HepG2 (cell line): ENCODE results near the gene CMIP. TPM values are rescaled to one million over a fixed set of nuclear protein-coding genes. Genes with fewer than 3 reads are reported as not detected.

Experiments used
- AGO2 ChIP-seq: fragments of 200-400 bp; formaldehyde crosslinking; optimal IDR thresholded peaks from 2 replicates; pipeline ENCODE3; 2017; ENCODE audit warnings: mild to moderate bottlenecking, low read depth, low read length, moderate library complexity
- CBX5 ChIP-seq: sonication (generic); formaldehyde crosslinking; IDR thresholded peaks from 2 replicates; pipeline ENCODE4 v1.4.0; 2020; ENCODE audit warnings: missing genetic modification reagents, borderline replicate concordance
- ELF3 ChIP-seq: IDR thresholded peaks from 2 replicates; pipeline ENCODE4 v1.6.1; 2016; ENCODE audit warnings: missing genetic modification reagents, missing compliant biosample characterization
- EZH2 ChIP-seq: conservative IDR thresholded peaks from 2 replicates; pipeline ENCODE4 v1.6.1; 2012; ENCODE audit warnings: mild to moderate bottlenecking, low read depth, low read length, moderate library complexity
- FOXK1 ChIP-seq: sonication (generic); formaldehyde crosslinking; IDR thresholded peaks from 2 replicates; pipeline ENCODE4 v1.4.0; 2020; ENCODE audit warnings: low read depth, missing genetic modification reagents, borderline replicate concordance
- JARID2 ChIP-seq: sonication (generic); formaldehyde crosslinking; IDR thresholded peaks from 2 replicates; pipeline ENCODE4 v1.8.1; 2023; ENCODE audit warnings: missing genetic modification reagents, inconsistent platforms; ENCODE audit not compliant: insufficient replicate concordance
- JDP2 ChIP-seq: sonication (generic); formaldehyde crosslinking; IDR thresholded peaks from 2 replicates; pipeline ENCODE4 v1.8.1; 2022; ENCODE audit warnings: missing genetic modification reagents, borderline replicate concordance
- MED13 ChIP-seq: sonication (generic); formaldehyde crosslinking; IDR thresholded peaks from 2 replicates; pipeline ENCODE4 v1.5.0; 2020; ENCODE audit warnings: missing genetic modification reagents
- MXI1 ChIP-seq: IDR thresholded peaks from 3 replicates; pipeline ENCODE4 v1.6.1; 2012; ENCODE audit warnings: low read depth, low read length, inconsistent platforms, borderline replicate concordance
- PCBP1 ChIP-seq: fragments of 200-400 bp; formaldehyde crosslinking; IDR thresholded peaks from 2 replicates; pipeline ENCODE4 v1.6.1; 2017; ENCODE audit warnings: mild to moderate bottlenecking, low read depth, low read length, borderline replicate concordance
- POLR2AphosphoS2 ChIP-seq: IDR thresholded peaks from 2 replicates; pipeline ENCODE4 v1.6.1; 2011; ENCODE audit warnings: low read depth, low read length, improper control_type of control experiment
- RARA ChIP-seq: IDR thresholded peaks from 2 replicates; pipeline ENCODE4 v1.6.1; 2016; ENCODE audit warnings: missing genetic modification reagents, missing compliant biosample characterization
- RELA ChIP-seq: sonication (generic); formaldehyde crosslinking; IDR thresholded peaks from 2 replicates; pipeline ENCODE4 v1.4.0; 2020; ENCODE audit warnings: missing genetic modification reagents
- RFX1 ChIP-seq: fragments of 450-650 bp; IDR thresholded peaks from 2 replicates; pipeline ENCODE4 v1.6.1; 2017
- TAF1 ChIP-seq: sonication (generic); formaldehyde crosslinking; IDR thresholded peaks from 2 replicates; pipeline ENCODE4 v1.4.0; 2020; ENCODE audit warnings: missing genetic modification reagents
- TFAP4 ChIP-seq: sonication (generic); IDR thresholded peaks from 2 replicates; pipeline ENCODE4 v1.6.1; 2016; ENCODE audit warnings: low read depth, borderline replicate concordance
- XBP1 ChIP-seq: sonication (generic); formaldehyde crosslinking; IDR thresholded peaks from 2 replicates; pipeline ENCODE4 v1.5.0; 2020; ENCODE audit warnings: missing genetic modification reagents
- YEATS2 ChIP-seq: sonication (generic); formaldehyde crosslinking; IDR thresholded peaks from 2 replicates; pipeline ENCODE4 v1.4.0; 2020; ENCODE audit warnings: missing genetic modification reagents, borderline replicate concordance
- YEATS4 ChIP-seq: sonication (generic); formaldehyde crosslinking; IDR thresholded peaks from 2 replicates; pipeline ENCODE4 v1.4.0; 2020; ENCODE audit warnings: missing genetic modification reagents, borderline replicate concordance
- ZNF143 ChIP-seq: sonication (generic); formaldehyde crosslinking; IDR thresholded peaks from 2 replicates; pipeline ENCODE4 v1.4.0; 2020; ENCODE audit warnings: missing genetic modification reagents
- ZNF343 ChIP-seq: sonication (generic); formaldehyde crosslinking; IDR thresholded peaks from 2 replicates; pipeline ENCODE4 v1.4.0; 2020; ENCODE audit warnings: mild to moderate bottlenecking, missing genetic modification reagents
- ZNF713 ChIP-seq: sonication (generic); formaldehyde crosslinking; IDR thresholded peaks from 2 replicates; pipeline ENCODE4 v1.4.0; 2020; ENCODE audit warnings: mild to moderate bottlenecking, missing genetic modification reagents
- ZSCAN21 ChIP-seq: sonication (generic); formaldehyde crosslinking; IDR thresholded peaks from 2 replicates; pipeline ENCODE4 v1.8.0; 2022; ENCODE audit warnings: mild to moderate bottlenecking, missing genetic modification reagents, moderate library complexity, borderline replicate concordance
- polyA plus RNA-seq, 8 experiments: library from polyadenylated mRNA; depleted of rRNA in 3 of 8; stranded (reverse) in 7 of 8; unstranded in 1 of 8; fragments of >200 nt; fragmentation: Illumina TruSeq in 4 of 8; extraction: Trizol in 4 of 8; gene quantifications; 2 replicates each; pipeline versions ENCODE4 v1.2.1 to v1.2.3, GENCODE V29; 2011 to 2016; ENCODE audit warnings: low read depth in 4 of 8, missing spikeins in 1 of 8, mixed read lengths in 1 of 8; ENCODE audit not compliant: insufficient read depth in 1 of 8
- total RNA-seq, 5 experiments: library from RNA; depleted of rRNA; stranded (reverse); fragments of >200 nt; fragmentation: Illumina TruSeq; extraction: Trizol; gene quantifications; 2 replicates each; pipeline ENCODE4 v1.2.3, GENCODE V29; 2016; ENCODE audit warnings: low read depth in 1 of 5
- TF ChIP-seq, protein P1 (sequence below): IDR thresholded peaks from 2 replicates; pipeline ENCODE4 v1.6.1; 2016; ENCODE audit warnings: missing biosample characterization, missing genetic modification reagents, low read depth
- TF ChIP-seq, protein P2 (sequence below): sonication (generic); formaldehyde crosslinking; IDR thresholded peaks from 2 replicates; pipeline ENCODE4 v1.5.0; 2020; ENCODE audit warnings: missing genetic modification reagents

Gene CMIP
- total and polyA plus RNA-seq, 2 of the 13 experiments (the other 11 are each of a cell fraction or from before 2014, with no cell fraction given), result 10.9 to 18.1 TPM

DNA sequence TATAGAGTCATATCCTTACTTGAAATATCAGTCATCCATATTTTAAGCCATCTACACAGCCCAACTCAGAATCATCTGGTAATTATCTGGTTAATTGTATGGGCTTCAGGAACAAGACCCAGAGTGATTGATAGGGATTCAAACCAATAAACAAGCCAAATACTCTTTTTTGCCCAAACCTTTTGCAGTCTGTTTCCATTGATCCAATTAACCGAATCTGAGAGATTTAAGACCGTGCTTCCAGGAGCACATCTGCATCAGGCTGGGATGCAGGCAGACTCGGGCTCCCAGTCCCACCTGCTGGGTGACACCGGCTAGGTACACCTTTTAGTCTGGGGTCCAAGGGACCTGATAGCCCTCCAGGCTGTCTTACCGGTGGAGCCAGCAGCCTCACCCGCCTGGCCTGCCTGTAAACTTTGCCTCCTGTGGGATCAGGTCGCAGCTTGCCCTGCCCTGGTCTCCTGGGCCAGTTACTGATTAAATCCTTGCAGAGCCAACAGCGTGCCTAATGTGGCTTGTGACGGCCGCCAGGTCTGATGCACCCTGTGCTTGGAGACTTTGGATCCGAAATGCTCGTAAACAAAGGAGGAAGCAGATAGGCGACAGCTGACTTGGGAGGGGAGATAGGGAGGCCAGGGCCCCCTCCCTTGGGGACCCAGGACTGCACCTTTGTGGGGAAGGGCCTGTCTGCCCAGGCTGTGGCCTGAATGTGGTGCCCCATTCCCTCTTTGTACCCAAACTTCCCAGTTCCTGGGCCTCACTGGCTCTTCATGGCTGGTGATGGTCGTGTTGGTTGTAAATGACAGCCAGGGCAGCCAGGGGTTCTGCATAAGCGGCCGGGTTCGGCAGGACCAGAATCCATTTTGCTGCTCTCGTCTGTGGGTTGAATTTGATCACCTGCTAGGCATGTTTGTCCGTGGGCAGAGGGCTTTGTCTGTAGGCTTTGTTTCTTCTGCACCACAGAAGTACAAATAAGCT is 3.8 kb downstream of the CMIP start (continued):
- TF ChIP-seq ZNF713 (CRISPR knock-in tag), result no peak
- peak; percentile 94 for TF ChIP-seq TAF1
- TF ChIP-seq, protein P1, sequence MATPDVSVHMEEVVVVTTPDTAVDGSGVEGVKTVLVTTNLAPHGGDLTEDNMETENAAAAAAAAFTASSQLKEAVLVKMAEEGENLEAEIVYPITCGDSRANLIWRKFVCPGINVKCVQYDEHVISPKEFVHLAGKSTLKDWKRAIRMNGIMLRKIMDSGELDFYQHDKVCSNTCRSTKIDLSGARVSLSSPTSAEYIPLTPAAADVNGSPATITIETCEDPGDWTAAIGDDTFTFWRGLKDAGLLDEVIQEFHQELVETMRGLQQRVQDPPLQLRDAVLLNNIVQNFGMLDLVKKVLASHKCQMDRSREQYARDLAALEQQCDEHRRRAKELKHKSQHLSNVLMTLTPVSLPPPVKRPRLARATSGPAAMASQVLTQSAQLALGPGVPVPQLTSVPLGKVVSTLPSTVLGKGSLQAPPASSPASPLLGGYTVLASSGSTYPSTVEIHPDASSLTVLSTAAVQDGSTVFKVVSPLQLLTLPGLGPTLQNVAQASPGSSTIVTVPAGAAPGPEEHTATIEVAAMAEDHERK (CRISPR knock-in tag), result peak; percentile 55; the same call in 1 of the 2 replicates
- TF ChIP-seq JARID2 (CRISPR knock-in tag), result peak; percentile 28
- TF ChIP-seq RARA (CRISPR knock-in tag), result peak; percentile 96
- TF ChIP-seq YEATS2 (CRISPR knock-in tag), result no peak
- no peak for TF ChIP-seq ZNF143 (CRISPR knock-in tag)
- TF ChIP-seq ELF3 (CRISPR knock-in tag), result peak; percentile 99
- peak; percentile 74; the same call in 1 of the 2 replicates for TF ChIP-seq POLR2AphosphoS2
- TF ChIP-seq XBP1 (CRISPR knock-in tag), result no peak; the same call in 1 of the 2 replicates
- peak; percentile 95; the same call in 2 of the 3 replicates for TF ChIP-seq MXI1
- TF ChIP-seq YEATS4 (CRISPR knock-in tag), result peak; percentile 94
- peak; percentile 98; the same call in 1 of the 2 replicates for TF ChIP-seq CBX5 (CRISPR knock-in tag)
- peak; percentile 93 for TF ChIP-seq ZSCAN21
- no peak for TF ChIP-seq EZH2
- peak; percentile 39 for TF ChIP-seq ZNF343 (CRISPR knock-in tag)
- TF ChIP-seq, protein P2, sequence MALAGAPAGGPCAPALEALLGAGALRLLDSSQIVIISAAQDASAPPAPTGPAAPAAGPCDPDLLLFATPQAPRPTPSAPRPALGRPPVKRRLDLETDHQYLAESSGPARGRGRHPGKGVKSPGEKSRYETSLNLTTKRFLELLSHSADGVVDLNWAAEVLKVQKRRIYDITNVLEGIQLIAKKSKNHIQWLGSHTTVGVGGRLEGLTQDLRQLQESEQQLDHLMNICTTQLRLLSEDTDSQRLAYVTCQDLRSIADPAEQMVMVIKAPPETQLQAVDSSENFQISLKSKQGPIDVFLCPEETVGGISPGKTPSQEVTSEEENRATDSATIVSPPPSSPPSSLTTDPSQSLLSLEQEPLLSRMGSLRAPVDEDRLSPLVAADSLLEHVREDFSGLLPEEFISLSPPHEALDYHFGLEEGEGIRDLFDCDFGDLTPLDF (CRISPR knock-in tag), result no peak; the same call in 1 of the 2 replicates
- TF ChIP-seq FOXK1, result peak; percentile 97
- 0 out of 2 replicates have a peak, but pooled peaks have one; percentile 9 for TF ChIP-seq RELA (CRISPR knock-in tag)
- peak; percentile 60 for TF ChIP-seq AGO2
- peak; percentile 91 for TF ChIP-seq MED13 (CRISPR knock-in tag)
- no peak for TF ChIP-seq PCBP1
- TF ChIP-seq RFX1, result no peak; the same call in 1 of the 2 replicates
- TF ChIP-seq TFAP4, result peak; percentile 100
- TF ChIP-seq JDP2 (CRISPR knock-in tag), result no peak; the same call in 1 of the 2 replicates
